CD8-positive, alpha-beta memory T cell (primary cell): ENCODE data around the gene TGFB2. TPM values are rescaled to one million over a fixed set of nuclear protein-coding genes. Genes with fewer than 3 reads are reported as not detected.
"Not testable (repeated sequence)": the region's sequence is repeated elsewhere in the genome, so short reads cannot be mapped to it uniquely, and the experiment has no call there.

Experiments used
- CTCF ChIA-PET: fragments of 350-600 bp; sonication (Branson Sonifier 250); formaldehyde crosslinking; loops from one replicate; lab custom pipeline; 2021; ENCODE audit warnings: antibody characterized with exemption; lab: Charles Lee
- POLR2A ChIA-PET: fragments of 350-600 bp; sonication (Branson Sonifier 250); formaldehyde crosslinking; loops from one replicate; lab custom pipeline; 2021; ENCODE audit warnings: antibody characterized with exemption; lab: Charles Lee
- DNase-seq, 5 donors: peaks; one replicate each; pipeline versions ENCODE4 v3.0.0 to v3.0.0-alpha.2; 2020 to 2022; ENCODE audit warnings: mixed read lengths in 1 of 5
- H3K27ac ChIP-seq: one replicate; pipeline ENCODE4 v1.7.0; 2013; ENCODE audit warnings: low read depth, mild to moderate bottlenecking, low read length, moderate library complexity
- H3K27me3 ChIP-seq: 2 replicates; pipeline ENCODE4 v1.7.0; 2013; ENCODE audit warnings: low read length, mild to moderate bottlenecking; ENCODE audit not compliant: insufficient read depth, poor library complexity, severe bottlenecking
- H3K36me3 ChIP-seq: 2 replicates; pipeline ENCODE4 v1.7.0; 2013; ENCODE audit warnings: mild to moderate bottlenecking, low read length, moderate library complexity; ENCODE audit not compliant: insufficient read depth
- H3K4me1 ChIP-seq: 2 replicates; pipeline ENCODE4 v1.7.0; 2013; ENCODE audit warnings: mild to moderate bottlenecking, low read length, moderate library complexity; ENCODE audit not compliant: insufficient read depth
- H3K4me3 ChIP-seq: 2 replicates; pipeline ENCODE4 v1.7.0; 2013; ENCODE audit warnings: mild to moderate bottlenecking, low read length
- H3K9me3 ChIP-seq: 2 replicates; pipeline ENCODE4 v1.7.0; 2013; ENCODE audit warnings: mild to moderate bottlenecking, low read length
- H3K27ac Mint-ChIP-seq, 8 donors: one replicate each; pipeline ENCODE4 v1.8.0; 2020 to 2021; ENCODE audit warnings: mixed read lengths in 8 of 8, mild to moderate bottlenecking in 6 of 8, inconsistent platforms in 3 of 8, moderate library complexity in 3 of 8
- H3K27me3 Mint-ChIP-seq, 2 donors: one replicate each; pipeline ENCODE4 v1.8.0; 2020 to 2021; ENCODE audit warnings: mixed read lengths in 2 of 2, mild to moderate bottlenecking in 1 of 2, moderate library complexity in 1 of 2
- H3K36me3 Mint-ChIP-seq, 3 donors: one replicate each; pipeline ENCODE4 v1.8.0; 2020 to 2021; ENCODE audit warnings: mixed read lengths in 3 of 3, inconsistent platforms in 1 of 3, mild to moderate bottlenecking in 1 of 3
- H3K4me1 Mint-ChIP-seq, 3 donors: one replicate each; pipeline ENCODE4 v1.8.0; 2020 to 2021; ENCODE audit warnings: mixed read lengths in 3 of 3, inconsistent platforms in 1 of 3, mild to moderate bottlenecking in 1 of 3
- H3K4me3 Mint-ChIP-seq, 7 donors: one replicate each; pipeline ENCODE4 v1.8.0; 2020 to 2021; ENCODE audit warnings: mixed read lengths in 7 of 7, mild to moderate bottlenecking in 6 of 7, moderate library complexity in 4 of 7, inconsistent platforms in 2 of 7
- H3K9me3 Mint-ChIP-seq, 5 donors: one replicate each; pipeline ENCODE4 v1.8.0; 2020 to 2022; ENCODE audit warnings: mixed read lengths in 5 of 5, mild to moderate bottlenecking in 3 of 5, moderate library complexity in 2 of 5, inconsistent platforms in 1 of 5
- polyA plus RNA-seq: library from polyadenylated mRNA; unstranded; fragments of 300-500 nt; fragmentation: Illumina TruSeq; gene quantifications from one replicate; pipeline ENCODE4 v1.2.3, GENCODE V29; 2021
- total RNA-seq, 2 experiments: library from RNA; stranded (reverse); gene quantifications; one replicate each; pipeline ENCODE4 v1.2.3, GENCODE V29; 2021

TGFB2 gene
- total and polyA plus RNA-seq, 3 experiments from 2014 or later = not detected

DNA sequence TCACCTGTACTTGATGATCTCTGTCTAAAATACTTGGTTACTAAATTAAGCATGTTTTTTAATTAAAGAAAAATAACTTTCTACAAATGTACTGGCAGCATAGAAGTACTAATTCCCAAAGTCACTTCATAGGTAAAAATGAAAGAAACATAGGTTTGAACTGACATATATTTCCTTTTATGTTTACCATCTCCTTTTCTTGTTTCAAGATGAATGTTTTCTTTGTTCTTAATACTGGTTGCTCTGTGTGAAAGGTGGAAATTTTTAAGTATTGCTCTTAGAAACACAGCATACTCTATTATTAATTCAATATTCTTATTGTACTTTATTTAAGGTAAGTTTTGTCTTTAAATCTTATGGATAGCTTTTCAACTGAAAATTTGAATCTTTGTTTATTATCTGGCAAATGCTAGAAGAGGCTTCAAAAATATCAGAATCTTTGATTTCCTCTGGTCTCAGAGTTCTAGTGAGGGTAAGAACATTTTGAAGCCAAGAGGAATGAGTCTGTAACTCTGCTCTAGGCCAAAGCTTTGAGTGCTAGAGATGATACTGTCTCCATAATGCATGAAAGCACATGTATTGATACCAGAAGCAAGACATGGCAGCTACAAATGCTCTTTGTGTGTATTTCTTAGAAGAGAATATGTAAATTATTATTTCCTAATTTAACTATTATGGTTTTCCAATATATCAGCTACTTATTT, 41.8 kb upstream of the TGFB2 start:
- ChIA-PET CTCF (no interaction called here), POLR2A (no interaction called here)
- Mint-ChIP-seq H3K4me1 (peaks cover 14 to 30% (median 16%) of the 10 kb centered on the region in 3 donors), H3K4me3 (no peak overlapping the region), H3K36me3 (peaks cover 0 to 58% (median 22%) of the 10 kb centered on the region in 3 donors), H3K9me3 (no peaks in the 10 kb centered on the region), H3K27ac (no peak overlapping the region), H3K27me3 (no peaks in the 10 kb centered on the region)
- no peak overlapping the region for H3K27ac ChIP-seq
- no peak overlapping the region for H3K4me3 ChIP-seq
- DNase-seq = no peak
- no peaks in the 10 kb centered on the region for H3K9me3 ChIP-seq
- no peaks in the 10 kb centered on the region for H3K4me1 ChIP-seq
- peaks cover 10% of the 10 kb centered on the region for H3K36me3 ChIP-seq
- no peaks in the 10 kb centered on the region for H3K27me3 ChIP-seq

- Histone ChIP-seq H3K36me3 (peaks cover 10% of the 10 kb centered on the region), H3K4me3 (no peak overlapping the region), H3K9me3 (no peaks in the 10 kb centered on the region), H3K27ac (no peak overlapping the region), H3K4me1 (no peaks in the 10 kb centered on the region), H3K27me3 (no peaks in the 10 kb centered on the region)
- Mint-ChIP-seq H3K4me1 (peaks cover 9 to 22% (median 11%) of the 10 kb centered on the region in 3 donors), H3K27me3 (no peaks in the 10 kb centered on the region), H3K36me3 (peaks cover 0 to 64% (median 22%) of the 10 kb centered on the region in 3 donors), H3K4me3 (no peak overlapping the region), H3K27ac (no peak overlapping the region), H3K9me3 (no peaks in the 10 kb centered on the region)
- ChIA-PET CTCF (interaction anchor here (1.1 kb wide), 1 partner anchor 26 kb away, joined by 3 read pairs; no protein-coding TSS in a partner anchor), POLR2A (no interaction called here)
- no peak for DNase-seq
These were observed 40.7 kb upstream of the TGFB2 start for GRCh38 chr1:218304281-218305039.

- no peak overlapping the region for H3K4me3 ChIP-seq
- no peak overlapping the region for H3K27ac ChIP-seq
- Mint-ChIP-seq H3K36me3 (peaks cover 0 to 65% (median 26%) of the 10 kb centered on the region in 3 donors), H3K4me1 (peaks cover 6 to 17% (median 7%) of the 10 kb centered on the region in 3 donors), H3K27me3 (no peaks in the 10 kb centered on the region), H3K27ac (peak overlapping the region in 1 of 8 donors; percentile 9), H3K4me3 (no peak overlapping the region), H3K9me3 (no peaks in the 10 kb centered on the region)
- H3K36me3 ChIP-seq = peaks cover 10% of the 10 kb centered on the region
- no peak for DNase-seq
- no peaks in the 10 kb centered on the region for H3K9me3 ChIP-seq
- ChIA-PET CTCF (interaction anchor here (1.1 kb wide), 1 partner anchor 25 kb away, joined by 3 read pairs; no protein-coding TSS in a partner anchor), POLR2A (no interaction called here)
- H3K27me3 ChIP-seq = no peaks in the 10 kb centered on the region
- no peaks in the 10 kb centered on the region for H3K4me1 ChIP-seq
These were observed 39.6 kb upstream of the TGFB2 start for GRCh38 chr1:218305472-218306064.

GRCh38 chr1:218312509-218312908, 32.6 kb upstream of the TGFB2 start:
- H3K9me3 ChIP-seq = no peaks in the 10 kb centered on the region
- no peaks in the 10 kb centered on the region for H3K9me3 Mint-ChIP-seq
- H3K27me3 ChIP-seq = no peaks in the 10 kb centered on the region
- no peak overlapping the region for H3K4me3 Mint-ChIP-seq
- no peaks in the 10 kb centered on the region for H3K27me3 Mint-ChIP-seq
- peaks cover 0 to 12% (median 0%) of the 10 kb centered on the region in 3 donors for H3K4me1 Mint-ChIP-seq
- H3K27ac ChIP-seq = no peak overlapping the region
- peaks cover 0 to 42% (median 24%) of the 10 kb centered on the region in 3 donors for H3K36me3 Mint-ChIP-seq
- H3K4me3 ChIP-seq = no peak overlapping the region
- peaks cover 5% of the 10 kb centered on the region for H3K36me3 ChIP-seq
- CTCF ChIA-PET = no interaction called here
- POLR2A ChIA-PET = no interaction called here
- no peak for DNase-seq
- H3K4me1 ChIP-seq = no peaks in the 10 kb centered on the region
- no peak overlapping the region for H3K27ac Mint-ChIP-seq

DNA sequence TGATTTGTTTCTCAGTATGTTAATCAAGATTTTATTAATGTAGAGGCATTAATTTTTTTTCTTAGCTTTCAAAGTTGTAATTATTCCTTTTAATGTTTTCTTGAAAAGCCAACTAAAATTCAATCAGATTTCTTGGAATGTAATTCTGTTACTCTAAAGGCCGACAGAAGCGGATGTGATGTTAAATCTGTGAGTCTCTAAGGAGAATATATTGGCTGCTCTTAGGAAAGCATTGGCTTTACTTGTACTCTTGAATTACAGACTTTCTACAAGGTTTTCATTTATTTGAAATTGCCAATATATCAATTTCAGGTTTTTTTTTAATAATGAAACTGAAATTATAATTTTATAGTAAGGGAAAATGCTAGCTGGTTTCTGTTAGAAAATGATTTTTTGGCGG, 30.8 kb upstream of the TGFB2 start:
- CTCF ChIA-PET = no interaction called here
- Histone ChIP-seq H3K27me3 (no peaks in the 10 kb centered on the region), H3K9me3 (no peaks in the 10 kb centered on the region), H3K4me3 (no peak overlapping the region), H3K27ac (no peak overlapping the region), H3K36me3 (peaks cover 5% of the 10 kb centered on the region), H3K4me1 (no peaks in the 10 kb centered on the region)
- H3K4me3 Mint-ChIP-seq = no peak overlapping the region
- peaks cover 0 to 39% (median 23%) of the 10 kb centered on the region in 3 donors for H3K36me3 Mint-ChIP-seq
- H3K27me3 Mint-ChIP-seq = no peaks in the 10 kb centered on the region
- no peak for DNase-seq
- H3K27ac Mint-ChIP-seq = no peak overlapping the region
- H3K9me3 Mint-ChIP-seq = no peaks in the 10 kb centered on the region
- POLR2A ChIA-PET = no interaction called here
- H3K4me1 Mint-ChIP-seq = peaks cover 0 to 12% (median 0%) of the 10 kb centered on the region in 3 donors

GRCh38 chr1:218315638-218316037, 29.5 kb upstream of the TGFB2 start:
- H3K4me3 Mint-ChIP-seq = no peak overlapping the region
- Histone ChIP-seq H3K4me3 (no peak overlapping the region), H3K4me1 (no peaks in the 10 kb centered on the region), H3K36me3 (peaks cover 5% of the 10 kb centered on the region), H3K9me3 (no peaks in the 10 kb centered on the region), H3K27ac (no peak overlapping the region), H3K27me3 (no peaks in the 10 kb centered on the region)
- no peaks in the 10 kb centered on the region for H3K27me3 Mint-ChIP-seq
- no peaks in the 10 kb centered on the region for H3K9me3 Mint-ChIP-seq
- H3K4me1 Mint-ChIP-seq = peaks cover 0 to 12% (median 0%) of the 10 kb centered on the region in 3 donors
- no peak for DNase-seq
- H3K27ac Mint-ChIP-seq = no peak overlapping the region
- CTCF ChIA-PET = interaction anchor here (0.7 kb wide), 1 partner anchor 13 kb away, joined by 3 read pairs; no protein-coding TSS in a partner anchor
- POLR2A ChIA-PET = no interaction called here
- peaks cover 0 to 45% (median 23%) of the 10 kb centered on the region in 3 donors for H3K36me3 Mint-ChIP-seq

GRCh38 chr1:218317061-218317460, 28.1 kb upstream of the TGFB2 start:
- Mint-ChIP-seq H3K36me3 (peaks cover 0 to 45% (median 16%) of the 10 kb centered on the region in 3 donors), H3K9me3 (no peaks in the 10 kb centered on the region), H3K27ac (no peak overlapping the region), H3K4me3 (no peak overlapping the region), H3K4me1 (peaks cover 0 to 12% (median 0%) of the 10 kb centered on the region in 3 donors), H3K27me3 (no peaks in the 10 kb centered on the region)
- ChIA-PET CTCF (no interaction called here), POLR2A (no interaction called here)
- no peaks in the 10 kb centered on the region for H3K27me3 ChIP-seq
- no peak for DNase-seq
- H3K4me1 ChIP-seq = no peaks in the 10 kb centered on the region
- H3K9me3 ChIP-seq = no peaks in the 10 kb centered on the region
- no peaks in the 10 kb centered on the region for H3K36me3 ChIP-seq
- no peak overlapping the region for H3K27ac ChIP-seq
- H3K4me3 ChIP-seq = no peak overlapping the region

- H3K9me3 Mint-ChIP-seq, H3K27ac Mint-ChIP-seq, POLR2A ChIA-PET: not testable (repeated sequence)
These were observed 25.0 kb upstream of the TGFB2 start for GRCh38 chr1:218320182-218320581.

More at GRCh38 chr1:218320182-218320581, 25.0 kb upstream of the TGFB2 start:
- H3K4me1 ChIP-seq, H3K36me3 ChIP-seq, H3K27me3 Mint-ChIP-seq, DNase-seq, H3K4me3 ChIP-seq, H3K27me3 ChIP-seq, CTCF ChIA-PET, H3K9me3 ChIP-seq, H3K4me3 Mint-ChIP-seq, H3K27ac ChIP-seq, H3K4me1 Mint-ChIP-seq: not testable (repeated sequence)
- peaks cover 0 to 56% (median 13%) of the 10 kb centered on the region in 3 donors for H3K36me3 Mint-ChIP-seq
